CMK (cell line): ENCODE measurements around the gene ZNF680.
"Not testable (repeated sequence)": the region's sequence is repeated elsewhere in the genome, so short reads cannot be mapped to it uniquely, and the experiment has no call there.

Experiments used
- DNase-seq: peaks from one replicate; pipeline ENCODE4 v3.0.0-alpha.2; 2010; ENCODE audit warnings: low read depth

Gene ZNF680

GRCh38 chr7:64562626-64563278, at the start of gene ZNF680:
Gene ZNF680 (minus strand): TSS chr7:64563071. CDS start chr7:64562954, 117 bp downstream.
- peak; percentile 81 for DNase-seq

GRCh38 chr7:64612452-64612851, 49.6 kb upstream of the ZNF680 start:
- DNase-seq = no peak

- no peak for DNase-seq
Measured at GRCh38 chr7:64611717-64612116, 48.8 kb upstream of the ZNF680 start.

- DNase-seq = no peak
Measured at GRCh38 chr7:64610997-64611396, 48.1 kb upstream of the ZNF680 start.

GRCh38 chr7:64608116-64608910, 45.4 kb upstream of the ZNF680 start:
- DNase-seq = no peak

- DNase-seq = no peak
Measured at GRCh38 chr7:64606385-64606784, 43.5 kb upstream of the ZNF680 start.

GRCh38 chr7:64603271-64603670, 40.4 kb upstream of the ZNF680 start:
- no peak for DNase-seq

- no peak for DNase-seq
Measured at GRCh38 chr7:64602518-64602917, 39.6 kb upstream of the ZNF680 start.

GRCh38 chr7:64602086-64602485, 39.2 kb upstream of the ZNF680 start:
- DNase-seq = no peak

GRCh38 chr7:64599359-64599758, 36.5 kb upstream of the ZNF680 start:
- no peak for DNase-seq

- no peak for DNase-seq
Measured at GRCh38 chr7:64590971-64591370, 28.1 kb upstream of the ZNF680 start.

GRCh38 chr7:64581926-64582894, 19.3 kb upstream of the ZNF680 start:
- peak; percentile 87 for DNase-seq

GRCh38 chr7:64581391-64581790, 18.5 kb upstream of the ZNF680 start:
- no peak for DNase-seq

- DNase-seq = no peak
Measured at GRCh38 chr7:64574540-64575099, 11.7 kb upstream of the ZNF680 start.

GRCh38 chr7:64570284-64570605, 7.4 kb upstream of the ZNF680 start:
- DNase-seq = not testable (repeated sequence)

- not testable (repeated sequence) for DNase-seq
Measured at GRCh38 chr7:64569372-64570283, 6.8 kb upstream of the ZNF680 start.

- DNase-seq = no peak
Measured at GRCh38 chr7:64562256-64562625, 630 bp downstream of the ZNF680 start.

- DNase-seq = no peak
Measured at GRCh38 chr7:64559206-64559605, 3.7 kb downstream of the ZNF680 start.

- no peak for DNase-seq
Measured at GRCh38 chr7:64558781-64559180, 4.1 kb downstream of the ZNF680 start.

- no peak for DNase-seq
Measured at GRCh38 chr7:64558323-64558705, 4.6 kb downstream of the ZNF680 start.
